Ishikawa (cell line): ENCODE data around the gene ARID1B.
A peak's percentile ranks its signal among the peaks of the same experiment; 100 is the strongest.

ENCODE experiments used
- CEBPB ChIP-seq: IDR thresholded peaks from 2 replicates; pipeline ENCODE4 v1.6.1; 2012
- CREB1 ChIP-seq: IDR thresholded peaks from 2 replicates; pipeline ENCODE4 v1.6.1; 2012; ENCODE audit warnings: low read depth
- EP300 ChIP-seq: IDR thresholded peaks from 2 replicates; pipeline ENCODE4 v1.6.1; 2012; ENCODE audit warnings: borderline replicate concordance
- FOXM1 ChIP-seq: IDR thresholded peaks from 2 replicates; pipeline ENCODE4 v1.6.1; 2012; ENCODE audit warnings: low read depth, borderline replicate concordance
- RAD21 ChIP-seq: IDR thresholded peaks from 2 replicates; pipeline ENCODE4 v1.6.1; 2012; ENCODE audit warnings: low read depth
- TAF1 ChIP-seq: IDR thresholded peaks from 2 replicates; pipeline ENCODE4 v1.6.1; 2012; ENCODE audit warnings: low read depth, mild to moderate bottlenecking
- TCF12 ChIP-seq: IDR thresholded peaks from 2 replicates; pipeline ENCODE4 v1.6.1; 2012; ENCODE audit warnings: low read depth
- YY1 ChIP-seq: IDR thresholded peaks from 2 replicates; pipeline ENCODE4 v1.6.1; 2012; ENCODE audit warnings: low read depth
- ZBTB7A ChIP-seq: IDR thresholded peaks from 2 replicates; pipeline ENCODE4 v1.6.1; 2012; ENCODE audit warnings: low read depth
- TF ChIP-seq, protein P1 (sequence below): IDR thresholded peaks from 2 replicates; pipeline ENCODE4 v1.6.1; 2012
- TF ChIP-seq, protein P2 (sequence below): IDR thresholded peaks from 2 replicates; pipeline ENCODE4 v1.6.1; 2012; ENCODE audit warnings: low read depth, mild to moderate bottlenecking

DNA sequence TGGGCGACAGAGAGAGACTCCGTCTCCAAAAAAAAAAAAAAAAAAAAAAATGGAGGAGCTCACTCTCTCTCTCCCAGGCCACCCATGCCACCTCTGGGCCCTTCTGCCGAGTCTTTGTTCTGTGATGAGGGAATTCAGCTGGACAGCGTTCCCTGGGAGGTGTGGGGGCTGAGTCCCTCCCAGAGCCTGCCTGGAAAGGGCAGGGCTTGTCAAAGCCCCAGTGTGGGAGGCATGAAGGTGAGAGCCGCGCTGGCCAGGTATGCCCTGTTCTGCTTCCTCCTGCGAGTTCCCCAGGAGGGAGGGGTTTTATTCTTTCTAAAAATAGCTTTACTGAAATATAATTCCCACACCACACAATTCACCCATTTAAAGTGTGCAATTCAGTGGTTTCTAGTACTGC is 476.5 kb downstream of the ARID1B start:
- TF ChIP-seq TCF12 (no peak), ZBTB7A (no peak), RAD21 (no peak), TAF1 (no peak), CREB1 (no peak), CEBPB (no peak), YY1 (no peak), EP300 (no peak), FOXM1 (no peak)
- TF ChIP-seq, protein P1, sequence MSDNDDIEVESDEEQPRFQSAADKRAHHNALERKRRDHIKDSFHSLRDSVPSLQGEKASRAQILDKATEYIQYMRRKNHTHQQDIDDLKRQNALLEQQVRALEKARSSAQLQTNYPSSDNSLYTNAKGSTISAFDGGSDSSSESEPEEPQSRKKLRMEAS, result no peak
- TF ChIP-seq, protein P2, sequence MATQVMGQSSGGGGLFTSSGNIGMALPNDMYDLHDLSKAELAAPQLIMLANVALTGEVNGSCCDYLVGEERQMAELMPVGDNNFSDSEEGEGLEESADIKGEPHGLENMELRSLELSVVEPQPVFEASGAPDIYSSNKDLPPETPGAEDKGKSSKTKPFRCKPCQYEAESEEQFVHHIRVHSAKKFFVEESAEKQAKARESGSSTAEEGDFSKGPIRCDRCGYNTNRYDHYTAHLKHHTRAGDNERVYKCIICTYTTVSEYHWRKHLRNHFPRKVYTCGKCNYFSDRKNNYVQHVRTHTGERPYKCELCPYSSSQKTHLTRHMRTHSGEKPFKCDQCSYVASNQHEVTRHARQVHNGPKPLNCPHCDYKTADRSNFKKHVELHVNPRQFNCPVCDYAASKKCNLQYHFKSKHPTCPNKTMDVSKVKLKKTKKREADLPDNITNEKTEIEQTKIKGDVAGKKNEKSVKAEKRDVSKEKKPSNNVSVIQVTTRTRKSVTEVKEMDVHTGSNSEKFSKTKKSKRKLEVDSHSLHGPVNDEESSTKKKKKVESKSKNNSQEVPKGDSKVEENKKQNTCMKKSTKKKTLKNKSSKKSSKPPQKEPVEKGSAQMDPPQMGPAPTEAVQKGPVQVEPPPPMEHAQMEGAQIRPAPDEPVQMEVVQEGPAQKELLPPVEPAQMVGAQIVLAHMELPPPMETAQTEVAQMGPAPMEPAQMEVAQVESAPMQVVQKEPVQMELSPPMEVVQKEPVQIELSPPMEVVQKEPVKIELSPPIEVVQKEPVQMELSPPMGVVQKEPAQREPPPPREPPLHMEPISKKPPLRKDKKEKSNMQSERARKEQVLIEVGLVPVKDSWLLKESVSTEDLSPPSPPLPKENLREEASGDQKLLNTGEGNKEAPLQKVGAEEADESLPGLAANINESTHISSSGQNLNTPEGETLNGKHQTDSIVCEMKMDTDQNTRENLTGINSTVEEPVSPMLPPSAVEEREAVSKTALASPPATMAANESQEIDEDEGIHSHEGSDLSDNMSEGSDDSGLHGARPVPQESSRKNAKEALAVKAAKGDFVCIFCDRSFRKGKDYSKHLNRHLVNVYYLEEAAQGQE, result peak; percentile 34
